Measurements from ENCODE around the gene UNC79.

DNA sequence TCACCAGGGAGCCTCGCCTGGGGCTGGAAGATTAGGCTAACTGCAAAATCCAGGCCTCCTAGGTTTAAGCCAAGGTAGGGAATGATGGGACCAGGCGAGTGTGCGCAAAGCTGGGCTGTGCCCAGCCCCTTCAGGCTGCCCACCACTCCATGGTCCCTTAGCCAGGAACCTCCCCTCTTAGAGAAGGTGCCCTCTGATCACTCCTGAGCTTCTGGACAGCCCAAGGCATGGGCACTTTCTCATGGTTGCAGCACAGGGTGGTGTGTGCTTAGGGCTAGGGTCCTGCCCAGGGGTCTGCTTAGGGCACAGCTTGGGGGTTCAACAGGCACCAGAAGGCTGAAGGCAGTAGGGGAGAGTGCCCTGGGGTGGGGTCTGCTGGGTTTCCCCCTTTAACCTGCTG lies 288.5 kb downstream of the UNC79 start:
- TF ChIP-seq, protein P1, sequence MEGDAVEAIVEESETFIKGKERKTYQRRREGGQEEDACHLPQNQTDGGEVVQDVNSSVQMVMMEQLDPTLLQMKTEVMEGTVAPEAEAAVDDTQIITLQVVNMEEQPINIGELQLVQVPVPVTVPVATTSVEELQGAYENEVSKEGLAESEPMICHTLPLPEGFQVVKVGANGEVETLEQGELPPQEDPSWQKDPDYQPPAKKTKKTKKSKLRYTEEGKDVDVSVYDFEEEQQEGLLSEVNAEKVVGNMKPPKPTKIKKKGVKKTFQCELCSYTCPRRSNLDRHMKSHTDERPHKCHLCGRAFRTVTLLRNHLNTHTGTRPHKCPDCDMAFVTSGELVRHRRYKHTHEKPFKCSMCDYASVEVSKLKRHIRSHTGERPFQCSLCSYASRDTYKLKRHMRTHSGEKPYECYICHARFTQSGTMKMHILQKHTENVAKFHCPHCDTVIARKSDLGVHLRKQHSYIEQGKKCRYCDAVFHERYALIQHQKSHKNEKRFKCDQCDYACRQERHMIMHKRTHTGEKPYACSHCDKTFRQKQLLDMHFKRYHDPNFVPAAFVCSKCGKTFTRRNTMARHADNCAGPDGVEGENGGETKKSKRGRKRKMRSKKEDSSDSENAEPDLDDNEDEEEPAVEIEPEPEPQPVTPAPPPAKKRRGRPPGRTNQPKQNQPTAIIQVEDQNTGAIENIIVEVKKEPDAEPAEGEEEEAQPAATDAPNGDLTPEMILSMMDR (IDR thresholded peaks at IDR 0.05) = no peak
- no peak for TF ChIP-seq EP300 (IDR thresholded peaks at IDR 0.05)
